Right ventricle myocardium superior (tissue), 1 donor: ENCODE measurements around the gene PLCD3. TPM values are rescaled to one million over a fixed set of nuclear protein-coding genes. Genes with fewer than 3 reads are reported as not detected.
A peak's percentile ranks its signal among the peaks of the same experiment; 100 is the strongest.

ENCODE experiments used
- ATAC-seq: fragments of 200-7000 bp; cut with Tn5 transposase; one replicate; pipeline ENCODE4 v1.9.1; 2020; ENCODE audit warnings: mild to moderate bottlenecking; ENCODE audit not compliant: poor library complexity
- DNase-seq: peaks from one replicate; pipeline ENCODE4 v3.0.0-alpha.2; 2020
- intact Hi-C: fragments of 100-400 bp; cut with DNase I; formaldehyde crosslinking; loops from one replicate; pipeline ENCODE4 v1.11.2; 2022
- long read RNA-seq: library from polyadenylated mRNA; unstranded; transcript quantifications from one replicate; pipeline ENCODE4 v2.0.0, GENCODE V29; 2021
- total RNA-seq: library from RNA; stranded (reverse); fragmentation: NEBNext Ultra II Directional; extraction: Animal tissue kit (Norgen Biotek cat#: 25700); gene quantifications from one replicate; pipeline ENCODE4 v1.2.1, GENCODE V29; 2021
- donor health status: DM: no; HTN: yes; CAD: no; lungs with severe emphysema.

PLCD3 gene, protein sequence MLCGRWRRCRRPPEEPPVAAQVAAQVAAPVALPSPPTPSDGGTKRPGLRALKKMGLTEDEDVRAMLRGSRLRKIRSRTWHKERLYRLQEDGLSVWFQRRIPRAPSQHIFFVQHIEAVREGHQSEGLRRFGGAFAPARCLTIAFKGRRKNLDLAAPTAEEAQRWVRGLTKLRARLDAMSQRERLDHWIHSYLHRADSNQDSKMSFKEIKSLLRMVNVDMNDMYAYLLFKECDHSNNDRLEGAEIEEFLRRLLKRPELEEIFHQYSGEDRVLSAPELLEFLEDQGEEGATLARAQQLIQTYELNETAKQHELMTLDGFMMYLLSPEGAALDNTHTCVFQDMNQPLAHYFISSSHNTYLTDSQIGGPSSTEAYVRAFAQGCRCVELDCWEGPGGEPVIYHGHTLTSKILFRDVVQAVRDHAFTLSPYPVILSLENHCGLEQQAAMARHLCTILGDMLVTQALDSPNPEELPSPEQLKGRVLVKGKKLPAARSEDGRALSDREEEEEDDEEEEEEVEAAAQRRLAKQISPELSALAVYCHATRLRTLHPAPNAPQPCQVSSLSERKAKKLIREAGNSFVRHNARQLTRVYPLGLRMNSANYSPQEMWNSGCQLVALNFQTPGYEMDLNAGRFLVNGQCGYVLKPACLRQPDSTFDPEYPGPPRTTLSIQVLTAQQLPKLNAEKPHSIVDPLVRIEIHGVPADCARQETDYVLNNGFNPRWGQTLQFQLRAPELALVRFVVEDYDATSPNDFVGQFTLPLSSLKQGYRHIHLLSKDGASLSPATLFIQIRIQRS
- 201 TPM for total RNA-seq
- long read RNA-seq, full-length matches to known transcripts = 251 of 400 reads
- long read RNA-seq, partial matches to known transcripts = 103 of 400 reads
- long read RNA-seq, other reads (novel, unspliced or antisense) = 46 of 400 reads

DNA sequence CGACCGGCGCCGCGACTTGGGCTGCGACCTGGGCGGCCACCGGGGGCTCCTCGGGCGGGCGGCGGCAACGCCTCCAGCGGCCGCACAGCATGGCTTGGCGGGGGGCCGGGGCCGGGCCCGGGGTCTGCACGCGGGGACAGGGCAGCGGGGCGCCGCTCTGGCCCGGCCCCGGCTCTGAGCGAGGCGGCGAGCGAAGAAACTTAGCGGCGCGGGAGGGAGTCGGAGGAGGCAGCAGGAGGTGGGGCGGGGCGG, at the start of gene PLCD3:
Gene PLCD3 (minus strand): TSS at position 196 of the 252 bp plus-strand sequence. CDS start 105 bp downstream, at position 91.
- DNase-seq (no peak), ATAC-seq (no peak)
- intact Hi-C loops = loop anchor here (5.0 kb wide), 2 partner anchors 35 to 210 kb away; no protein-coding TSS in a partner anchor

- ATAC-seq (no peak), DNase-seq (no peak)
- intact Hi-C loops = no loop called here
Observed at GRCh38 chr17:45177563-45177962, 45.2 kb upstream of the PLCD3 start.

GRCh38 chr17:45175759-45176115, 43.4 kb upstream of the PLCD3 start:
- DNase-seq (no peak), ATAC-seq (no peak)
- intact Hi-C loops = no loop called here

- DNase-seq (peak; percentile 72), ATAC-seq (peak; percentile 84)
Observed at GRCh38 chr17:45172541-45173286, 40.4 kb upstream of the PLCD3 start.

DNA sequence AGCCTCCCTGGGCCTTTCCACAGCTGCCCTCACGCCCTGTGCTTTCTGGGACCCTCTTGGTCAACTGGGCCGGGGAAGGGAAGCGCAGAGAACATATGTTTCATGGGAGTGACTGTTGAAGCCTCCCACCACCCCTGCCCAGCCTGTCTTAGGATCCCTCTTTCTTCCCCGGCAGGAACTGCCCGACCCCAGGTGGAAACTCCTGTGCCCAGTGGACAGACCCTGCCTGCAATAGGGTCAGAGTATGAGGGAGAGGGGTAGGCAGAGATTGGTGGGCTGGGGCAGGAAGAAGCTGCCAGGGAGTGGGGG, 39.9 kb upstream of the PLCD3 start:
- ATAC-seq (no peak), DNase-seq (no peak)
- intact Hi-C loops = no loop called here

More at GRCh38 chr17:45172541-45173286, 40.4 kb upstream of the PLCD3 start:
- intact Hi-C loops = no loop called here

- intact Hi-C loops = no loop called here
- no peak for DNase-seq
- peak; percentile 16 for ATAC-seq
Observed at GRCh38 chr17:45171338-45172231, 39.3 kb upstream of the PLCD3 start.

DNA sequence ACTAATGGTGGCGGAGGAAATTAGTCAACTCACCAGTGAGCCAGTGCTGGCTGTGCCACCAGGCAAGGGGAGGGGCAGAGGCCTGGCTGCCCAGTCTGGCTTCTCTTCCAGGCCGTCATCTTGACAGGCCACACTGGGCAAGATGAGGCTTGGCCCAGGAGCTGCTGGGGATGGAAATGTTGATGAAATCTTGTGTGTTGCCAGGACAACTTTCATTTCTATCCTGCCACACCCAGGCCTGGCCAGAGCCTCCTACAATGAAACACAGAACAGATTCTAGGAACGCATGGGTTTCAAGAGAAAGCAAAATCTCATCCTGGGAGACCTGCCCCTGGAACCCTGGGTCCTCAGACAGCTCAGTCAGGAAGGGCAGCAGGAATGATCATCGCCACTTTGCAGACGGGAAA, 38.6 kb upstream of the PLCD3 start:
- DNase-seq (peak; percentile 83), ATAC-seq (peak; percentile 69)
- intact Hi-C loops = no loop called here

GRCh38 chr17:45170280-45170930, 38.1 kb upstream of the PLCD3 start:
- ATAC-seq (peak; percentile 7), DNase-seq (no peak)
- intact Hi-C loops = no loop called here

GRCh38 chr17:45168991-45169752, 36.9 kb upstream of the PLCD3 start:
- ATAC-seq (no peak), DNase-seq (no peak)
- intact Hi-C loops = no loop called here

GRCh38 chr17:45164734-45165269, 32.5 kb upstream of the PLCD3 start:
- ATAC-seq = no peak
- intact Hi-C loops = no loop called here
- no peak for DNase-seq

- ATAC-seq (no peak), DNase-seq (peak; percentile 54)
- intact Hi-C loops = no loop called here
Observed at GRCh38 chr17:45162025-45162687, 29.8 kb upstream of the PLCD3 start.

- intact Hi-C loops = loop anchor here (1.0 kb wide), 1 partner anchor 13 kb away; the partner anchor contains the start of gene HEXIM1
- DNase-seq (peak; percentile 98), ATAC-seq (peak; percentile 96)
Observed at GRCh38 chr17:45161288-45162024, 29.1 kb upstream of the PLCD3 start, which contains the start of gene HEXIM2. HEXIM2 (plus strand) TSS chr17:45161875; CDS start chr17:45162794, 919 bp downstream.

GRCh38 chr17:45160447-45161287, 28.4 kb upstream of the PLCD3 start:
- DNase-seq (peak; percentile 83), ATAC-seq (peak; percentile 68)
- intact Hi-C loops = loop anchor here (1.0 kb wide), 1 partner anchor 12 kb away; the partner anchor contains the start of gene HEXIM1

- ATAC-seq (no peak), DNase-seq (no peak)
- intact Hi-C loops = no loop called here
Observed at GRCh38 chr17:45156242-45156641, 23.9 kb upstream of the PLCD3 start.

DNA sequence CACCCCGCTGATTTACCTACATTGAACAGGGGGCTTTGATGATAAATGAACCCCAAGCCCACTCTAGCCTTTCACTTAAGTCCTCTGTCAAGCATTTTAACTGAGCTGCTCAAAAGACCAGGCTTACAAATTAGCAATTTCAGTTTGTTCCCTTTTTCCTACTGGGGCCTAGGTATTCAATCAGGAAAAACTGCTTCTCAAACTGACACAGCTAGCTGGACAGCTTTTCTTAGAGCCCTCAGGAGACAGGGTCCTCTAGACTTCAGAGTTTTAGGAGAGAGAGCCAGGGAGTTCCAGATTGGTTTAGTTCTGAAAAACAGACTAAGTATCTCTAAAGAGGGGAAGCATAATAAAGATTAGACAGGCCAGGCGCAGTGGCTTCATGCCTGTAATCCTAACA, 23.2 kb upstream of the PLCD3 start:
- DNase-seq (no peak), ATAC-seq (no peak)
- intact Hi-C loops = no loop called here
